KMS-11 (cell line): ENCODE data around the gene DDB1.

Source experiments
- H2AFZ ChIP-seq: fragments of 200-600 bp; sonication (generic); 2 replicates; pipeline ENCODE4 v1.6.1; 2016; ENCODE audit warnings: antibody characterized with exemption, mixed run types, low read depth
- H3K27ac ChIP-seq: fragments of 200-600 bp; sonication (generic); 2 replicates; pipeline ENCODE4 v1.6.1; 2016; ENCODE audit warnings: mild to moderate bottlenecking, mixed run types
- H3K27me3 ChIP-seq: fragments of 200-600 bp; sonication (generic); 2 replicates; pipeline ENCODE4 v1.6.1; 2017; ENCODE audit warnings: mild to moderate bottlenecking, low read depth, mixed run types, moderate library complexity; ENCODE audit not compliant: insufficient read depth
- H3K36me3 ChIP-seq: fragments of 200-600 bp; sonication (generic); 2 replicates; pipeline ENCODE4 v1.6.1; 2017; ENCODE audit warnings: mild to moderate bottlenecking, mixed run types; ENCODE audit not compliant: insufficient read depth
- H3K4me1 ChIP-seq: fragments of 200-600 bp; sonication (generic); 2 replicates; pipeline ENCODE4 v1.6.1; 2016; ENCODE audit warnings: mild to moderate bottlenecking, low read depth, mixed run types; ENCODE audit not compliant: poor library complexity, severe bottlenecking
- H3K4me2 ChIP-seq: fragments of 200-600 bp; sonication (generic); 2 replicates; pipeline ENCODE4 v1.7.0; 2016; ENCODE audit warnings: mild to moderate bottlenecking, mixed run types
- H3K4me3 ChIP-seq: fragments of 200-600 bp; sonication (generic); IDR thresholded peaks from 2 replicates; pipeline ENCODE4 v1.6.1; 2017; ENCODE audit warnings: low read depth, low read length, mixed read lengths; ENCODE audit not compliant: insufficient read depth
- H3K79me2 ChIP-seq: fragments of 200-600 bp; sonication (generic); 2 replicates; pipeline ENCODE4 v1.6.1; 2016; ENCODE audit warnings: low read depth, mixed run types; ENCODE audit not compliant: insufficient read depth
- H3K9ac ChIP-seq: fragments of 200-600 bp; sonication (generic); 2 replicates; pipeline ENCODE4 v1.6.1; 2016; ENCODE audit warnings: mild to moderate bottlenecking, mixed run types
- H4K20me1 ChIP-seq: fragments of 200-600 bp; sonication (generic); 2 replicates; pipeline ENCODE4 v1.6.1; 2016; ENCODE audit warnings: mild to moderate bottlenecking, mixed run types; ENCODE audit not compliant: insufficient read depth
- TF ChIP-seq, protein P1 (sequence below): fragments of 200-600 bp; sonication (generic); conservative IDR thresholded peaks from 2 replicates; pipeline ENCODE4 v1.6.1; 2017; ENCODE audit warnings: low read depth, mild to moderate bottlenecking, antibody characterized with exemption, low read length, moderate library complexity, mixed read lengths

The DDB1 gene

DNA sequence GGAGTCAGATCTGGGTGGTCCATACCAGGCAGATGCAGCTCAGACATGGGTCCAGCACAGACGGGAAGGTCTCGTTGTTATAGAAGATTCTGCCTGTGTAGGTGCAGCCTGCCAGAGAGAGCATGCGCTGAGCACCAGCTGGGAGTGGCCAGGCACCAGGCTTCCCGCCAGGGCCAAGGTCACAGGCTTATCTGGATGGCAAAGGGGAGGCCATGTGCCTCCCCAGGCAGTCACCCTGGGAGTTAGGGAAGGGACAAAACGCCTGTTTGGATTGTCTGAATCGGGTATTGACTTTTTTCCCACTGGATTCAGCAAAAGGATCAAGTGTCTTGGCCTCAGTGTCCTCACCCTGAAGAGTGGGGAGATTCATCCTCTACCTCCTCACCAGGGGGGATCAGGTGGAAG is 65.5 kb downstream of the DDB1 start:
- no peaks in the 10 kb centered on the region for H4K20me1 ChIP-seq
- no peak overlapping the region for H3K9ac ChIP-seq
- no peaks in the 10 kb centered on the region for H3K36me3 ChIP-seq
- H3K27ac ChIP-seq, result no peak overlapping the region
- H3K27me3 ChIP-seq, result no peaks in the 10 kb centered on the region
- H3K4me1 ChIP-seq, result no peaks in the 10 kb centered on the region
- H3K4me2 ChIP-seq, result no peak overlapping the region
- no peaks in the 10 kb centered on the region for H3K79me2 ChIP-seq
- TF ChIP-seq, protein P1, sequence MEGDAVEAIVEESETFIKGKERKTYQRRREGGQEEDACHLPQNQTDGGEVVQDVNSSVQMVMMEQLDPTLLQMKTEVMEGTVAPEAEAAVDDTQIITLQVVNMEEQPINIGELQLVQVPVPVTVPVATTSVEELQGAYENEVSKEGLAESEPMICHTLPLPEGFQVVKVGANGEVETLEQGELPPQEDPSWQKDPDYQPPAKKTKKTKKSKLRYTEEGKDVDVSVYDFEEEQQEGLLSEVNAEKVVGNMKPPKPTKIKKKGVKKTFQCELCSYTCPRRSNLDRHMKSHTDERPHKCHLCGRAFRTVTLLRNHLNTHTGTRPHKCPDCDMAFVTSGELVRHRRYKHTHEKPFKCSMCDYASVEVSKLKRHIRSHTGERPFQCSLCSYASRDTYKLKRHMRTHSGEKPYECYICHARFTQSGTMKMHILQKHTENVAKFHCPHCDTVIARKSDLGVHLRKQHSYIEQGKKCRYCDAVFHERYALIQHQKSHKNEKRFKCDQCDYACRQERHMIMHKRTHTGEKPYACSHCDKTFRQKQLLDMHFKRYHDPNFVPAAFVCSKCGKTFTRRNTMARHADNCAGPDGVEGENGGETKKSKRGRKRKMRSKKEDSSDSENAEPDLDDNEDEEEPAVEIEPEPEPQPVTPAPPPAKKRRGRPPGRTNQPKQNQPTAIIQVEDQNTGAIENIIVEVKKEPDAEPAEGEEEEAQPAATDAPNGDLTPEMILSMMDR, result no peak
- H3K4me3 ChIP-seq, result no peak overlapping the region
- no peak overlapping the region for H2AFZ ChIP-seq

DNA sequence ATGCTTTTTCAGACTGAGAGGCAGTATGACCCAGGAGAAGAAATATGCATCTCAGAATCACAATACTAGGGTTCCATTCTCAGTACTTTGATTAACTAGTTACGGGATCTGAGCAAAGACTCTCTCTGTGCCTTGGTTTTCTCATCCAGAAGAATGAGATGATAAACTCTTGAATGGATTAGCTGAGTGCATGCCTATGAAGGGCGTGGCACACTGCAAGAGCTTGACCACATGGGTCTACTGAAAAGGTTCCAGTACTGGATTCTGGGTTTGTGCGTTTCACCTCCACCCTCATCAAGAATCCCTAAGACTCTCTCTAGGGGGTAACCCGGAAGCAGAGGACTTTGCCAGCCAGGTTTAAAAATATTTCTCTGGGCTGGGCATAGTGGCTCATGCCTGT is 66.3 kb downstream of the DDB1 start:
- Histone ChIP-seq H3K27ac (no peak overlapping the region), H2AFZ (no peak overlapping the region), H3K27me3 (no peaks in the 10 kb centered on the region), H3K79me2 (no peaks in the 10 kb centered on the region), H3K4me1 (no peaks in the 10 kb centered on the region), H3K9ac (no peak overlapping the region), H3K4me2 (no peak overlapping the region), H4K20me1 (no peaks in the 10 kb centered on the region), H3K4me3 (no peak overlapping the region), H3K36me3 (no peaks in the 10 kb centered on the region)
- TF ChIP-seq, protein P1, result no peak

DNA sequence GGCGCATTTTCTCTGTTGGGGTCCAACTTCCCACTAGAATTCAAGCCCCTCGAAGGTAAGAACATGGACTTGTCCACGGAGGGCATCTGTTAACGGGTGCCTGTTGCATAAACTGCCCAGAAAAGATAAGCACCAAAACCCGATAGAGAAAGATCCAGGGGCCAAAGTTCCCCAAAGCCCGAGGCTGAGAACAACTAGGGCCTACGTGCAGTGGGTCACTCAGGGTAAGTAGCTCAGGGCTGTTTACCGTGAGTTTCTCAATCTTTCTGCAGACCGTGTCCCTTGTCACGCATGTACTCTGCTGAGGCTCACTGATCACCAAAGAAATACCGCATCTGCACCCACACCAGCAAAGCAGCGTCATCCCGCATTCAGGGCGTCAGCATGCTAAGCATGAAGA is 67.5 kb downstream of the DDB1 start:
- TF ChIP-seq, protein P1, result no peak
- H4K20me1 ChIP-seq, result no peaks in the 10 kb centered on the region
- no peak overlapping the region for H3K27ac ChIP-seq
- no peak overlapping the region for H3K4me2 ChIP-seq
- H3K4me3 ChIP-seq, result no peak overlapping the region
- H2AFZ ChIP-seq, result no peak overlapping the region
- H3K79me2 ChIP-seq, result no peaks in the 10 kb centered on the region
- H3K36me3 ChIP-seq, result no peaks in the 10 kb centered on the region
- H3K4me1 ChIP-seq, result no peaks in the 10 kb centered on the region
- H3K9ac ChIP-seq, result no peak overlapping the region
- H3K27me3 ChIP-seq, result no peaks in the 10 kb centered on the region

DNA sequence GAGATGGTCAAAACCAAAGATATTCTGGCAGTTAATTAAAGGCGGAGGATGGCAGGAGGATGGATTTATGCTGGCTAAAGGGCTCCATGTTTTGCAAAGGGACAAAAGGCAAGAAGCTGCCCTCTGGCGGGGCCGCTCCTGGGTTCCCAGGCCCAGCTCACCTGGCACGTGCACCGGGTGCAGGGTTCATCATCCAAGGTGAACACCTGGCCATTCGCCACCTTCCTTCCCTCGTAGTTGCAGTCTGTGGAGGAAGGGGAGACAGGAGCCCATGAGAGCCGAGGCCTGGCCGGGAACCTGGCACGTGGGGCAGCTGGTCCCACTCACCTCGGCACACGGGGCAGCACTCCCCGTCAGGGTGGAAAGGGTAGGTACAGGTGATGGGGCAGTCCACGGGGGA is 68.1 kb downstream of the DDB1 start:
- Histone ChIP-seq H3K4me3 (no peak overlapping the region), H3K27ac (no peak overlapping the region), H3K4me2 (no peak overlapping the region), H3K9ac (no peak overlapping the region), H3K36me3 (no peaks in the 10 kb centered on the region), H4K20me1 (no peaks in the 10 kb centered on the region), H3K4me1 (no peaks in the 10 kb centered on the region), H2AFZ (no peak overlapping the region), H3K27me3 (no peaks in the 10 kb centered on the region), H3K79me2 (no peaks in the 10 kb centered on the region)
- TF ChIP-seq, protein P1, result no peak

DNA sequence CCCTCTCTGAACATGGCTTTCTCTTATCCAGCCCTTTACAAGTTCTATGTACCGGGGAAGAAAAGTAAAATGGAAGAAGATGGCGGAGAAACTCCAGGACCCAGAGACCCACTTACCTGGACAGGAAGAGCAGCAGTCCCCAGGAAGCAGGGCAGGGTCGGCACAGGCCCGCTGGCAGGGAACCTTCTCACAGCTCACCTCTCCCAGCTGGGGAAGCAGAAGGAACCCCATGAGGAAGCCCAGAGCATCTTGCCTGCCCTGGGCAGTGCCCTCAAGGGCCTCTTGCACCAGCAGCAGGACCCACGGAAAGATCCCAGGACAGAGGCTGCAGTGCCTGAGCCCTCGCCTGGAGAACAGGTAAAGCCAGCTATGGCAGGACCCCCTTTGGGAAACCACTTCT is 68.5 kb downstream of the DDB1 start:
- H3K4me2 ChIP-seq, result no peak overlapping the region
- no peak overlapping the region for H3K27ac ChIP-seq
- H3K9ac ChIP-seq, result no peak overlapping the region
- H4K20me1 ChIP-seq, result no peaks in the 10 kb centered on the region
- no peaks in the 10 kb centered on the region for H3K27me3 ChIP-seq
- no peak overlapping the region for H3K4me3 ChIP-seq
- H3K79me2 ChIP-seq, result no peaks in the 10 kb centered on the region
- H3K4me1 ChIP-seq, result no peaks in the 10 kb centered on the region
- no peaks in the 10 kb centered on the region for H3K36me3 ChIP-seq
- H2AFZ ChIP-seq, result no peak overlapping the region
- TF ChIP-seq, protein P1, result no peak
